CD4-positive, alpha-beta T cell (primary cell): ENCODE measurements around the gene ZNF74. TPM values are rescaled to one million over a fixed set of nuclear protein-coding genes. Genes with fewer than 3 reads are reported as not detected.

Experiments used
- ATAC-seq: fragments of 200-7000 bp; cut with Tn5 transposase; one replicate; pipeline ENCODE4 v1.10.0; 2022; ENCODE audit warnings: mild to moderate bottlenecking; ENCODE audit not compliant: poor library complexity
- CTCF ChIA-PET: fragments of 350-600 bp; sonication (Branson Sonifier 250); formaldehyde crosslinking; loops from one replicate; lab custom pipeline; 2021; ENCODE audit warnings: antibody characterized with exemption, inconsistent platforms; lab: Charles Lee
- POLR2A ChIA-PET: fragments of 350-600 bp; sonication (Branson Sonifier 250); formaldehyde crosslinking; loops from one replicate; lab custom pipeline; 2021; ENCODE audit warnings: antibody characterized with exemption, inconsistent platforms; lab: Charles Lee
- DNase-seq, 14 experiments: peaks; one replicate each; pipeline ENCODE4 v3.0.0-alpha.2; 2013 to 2020; ENCODE audit warnings: mixed read lengths in 2 of 14
- H3K27ac ChIP-seq, 2 donors: one replicate each; pipeline versions ENCODE4 v1.5.1 to v1.7.0; 2013; ENCODE audit warnings: low read length in 2 of 2, low read depth in 1 of 2, mild to moderate bottlenecking in 1 of 2
- H3K27me3 ChIP-seq, 2 experiments: 1 replicate in 1 of 2; 2 replicates in 1 of 2; pipeline versions ENCODE4 v1.6.1 to v1.7.0; 2013; ENCODE audit warnings: low read length in 2 of 2, control low read depth in 1 of 2, mild to moderate bottlenecking in 1 of 2, moderate library complexity in 1 of 2; ENCODE audit not compliant: insufficient read depth in 2 of 2, control insufficient read depth in 1 of 2
- H3K36me3 ChIP-seq: one replicate; pipeline ENCODE4 v1.6.1; 2013; ENCODE audit warnings: low read length, control low read depth; ENCODE audit not compliant: insufficient read depth
- H3K4me1 ChIP-seq: one replicate; pipeline ENCODE4 v1.6.1; 2013; ENCODE audit warnings: low read length, control low read depth; ENCODE audit not compliant: insufficient read depth
- H3K4me3 ChIP-seq: one replicate; pipeline ENCODE4 v1.5.1; 2013; ENCODE audit warnings: mild to moderate bottlenecking, low read length, moderate library complexity
- H3K9me3 ChIP-seq, 2 experiments: 1 replicate in 1 of 2; 2 replicates in 1 of 2; pipeline versions ENCODE4 v1.6.1 to v1.7.0; 2013; ENCODE audit warnings: low read length in 2 of 2, mild to moderate bottlenecking in 2 of 2, control low read depth in 1 of 2, moderate library complexity in 1 of 2; ENCODE audit not compliant: control insufficient read depth in 1 of 2, insufficient read depth in 1 of 2
- H3K27ac Mint-ChIP-seq: one replicate; pipeline ENCODE4 v1.8.0; 2020; ENCODE audit warnings: mixed read lengths
- H3K27me3 Mint-ChIP-seq: one replicate; pipeline ENCODE4 v1.8.0; 2021; ENCODE audit warnings: mixed read lengths
- H3K36me3 Mint-ChIP-seq: one replicate; pipeline ENCODE4 v1.8.0; 2021; ENCODE audit warnings: low read depth, mixed read lengths
- H3K4me1 Mint-ChIP-seq: one replicate; pipeline ENCODE4 v1.8.0; 2021; ENCODE audit warnings: low read depth, mixed read lengths
- H3K4me3 Mint-ChIP-seq: one replicate; pipeline ENCODE4 v1.8.0; 2020; ENCODE audit warnings: mild to moderate bottlenecking, mixed read lengths
- H3K9me3 Mint-ChIP-seq: one replicate; pipeline ENCODE4 v1.8.0; 2020; ENCODE audit warnings: mixed read lengths
- CTCF ChIP-seq: fragments of 200-600 bp; IDR thresholded peaks from one replicate; pipeline ENCODE4 v1.8.0; 2022; ENCODE audit warnings: antibody characterized with exemption, mild to moderate bottlenecking
- intact Hi-C, 2 experiments: fragments of 100-400 bp; cut with DNase I in 1 of 2; cut with micrococcal nuclease in 1 of 2; formaldehyde crosslinking; loops; one replicate each; pipeline versions ENCODE4 v1.15.1 to v1.9.0; 2023 to 2025; cut with DNase I, micrococcal nuclease
- total RNA-seq, 174 experiments: library from RNA in 2 of 174; stranded (reverse) in 2 of 174; gene quantifications; one replicate each; pipeline ENCODE4 v1.2.3 and lab custom pipeline; 2021 to 2026

The ZNF74 gene
- total RNA-seq, 2 experiments from 2014 or later = 1.7 to 2.3 TPM

DNA sequence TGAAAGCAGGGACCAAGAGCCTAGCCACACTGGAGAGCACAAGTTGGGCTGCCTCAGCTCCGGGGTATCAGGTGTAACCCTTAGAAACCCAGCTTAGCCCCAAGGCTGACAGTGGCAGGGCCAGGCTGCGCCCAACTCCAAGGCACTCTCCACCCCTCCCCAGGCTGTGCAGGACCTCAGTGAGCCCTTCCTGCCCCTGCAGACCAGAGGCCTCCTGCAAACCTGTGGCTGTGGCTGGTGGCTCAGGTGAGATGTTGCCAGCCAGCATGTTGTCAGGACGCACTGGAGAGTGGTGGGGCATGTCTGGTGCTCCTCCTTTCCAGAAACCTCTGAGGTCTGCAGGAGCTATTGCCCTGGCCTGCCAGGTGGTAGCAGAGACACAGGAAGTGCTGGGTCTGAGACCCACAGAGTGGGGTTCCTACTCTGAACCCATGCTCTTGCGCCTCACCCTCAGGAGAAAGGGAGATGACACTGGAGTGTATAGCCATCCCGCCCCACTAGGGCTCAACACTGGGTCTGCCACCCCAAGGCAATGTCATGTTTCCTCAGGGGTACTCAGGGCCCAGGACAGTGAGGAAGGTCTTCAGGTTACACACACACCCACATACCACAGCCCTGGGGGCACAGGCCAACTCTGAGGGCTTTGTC, 46.1 kb downstream of the ZNF74 start:
- ATAC-seq (no peak), DNase-seq (peak in 1 of 14 experiments; percentile 8)
- CTCF ChIA-PET = no interaction called here
- no peaks in the 10 kb centered on the region for H3K9me3 Mint-ChIP-seq
- no peak overlapping the region for H3K27ac Mint-ChIP-seq
- no peak overlapping the region for H3K4me3 Mint-ChIP-seq
- H3K36me3 ChIP-seq = peaks cover 27% of the 10 kb centered on the region
- peaks cover 0 to 8% of the 10 kb centered on the region in 2 experiments for H3K9me3 ChIP-seq
- peaks cover 29% of the 10 kb centered on the region for H3K27me3 Mint-ChIP-seq
- peaks cover 34% of the 10 kb centered on the region for H3K36me3 Mint-ChIP-seq
- TF ChIP-seq CTCF = no peak
- H3K4me3 ChIP-seq = no peak overlapping the region
- intact Hi-C loops = no loop called here
- POLR2A ChIA-PET = interaction anchor here (1.9 kb wide), 1 partner anchor 24 kb away, joined by 5 read pairs; no protein-coding TSS in a partner anchor
- H3K4me1 Mint-ChIP-seq = peaks cover 18% of the 10 kb centered on the region
- H3K27me3 ChIP-seq = peaks cover 29 to 31% of the 10 kb centered on the region in 2 experiments
- H3K27ac ChIP-seq = no peak overlapping the region
- peaks cover 26% of the 10 kb centered on the region for H3K4me1 ChIP-seq

DNA sequence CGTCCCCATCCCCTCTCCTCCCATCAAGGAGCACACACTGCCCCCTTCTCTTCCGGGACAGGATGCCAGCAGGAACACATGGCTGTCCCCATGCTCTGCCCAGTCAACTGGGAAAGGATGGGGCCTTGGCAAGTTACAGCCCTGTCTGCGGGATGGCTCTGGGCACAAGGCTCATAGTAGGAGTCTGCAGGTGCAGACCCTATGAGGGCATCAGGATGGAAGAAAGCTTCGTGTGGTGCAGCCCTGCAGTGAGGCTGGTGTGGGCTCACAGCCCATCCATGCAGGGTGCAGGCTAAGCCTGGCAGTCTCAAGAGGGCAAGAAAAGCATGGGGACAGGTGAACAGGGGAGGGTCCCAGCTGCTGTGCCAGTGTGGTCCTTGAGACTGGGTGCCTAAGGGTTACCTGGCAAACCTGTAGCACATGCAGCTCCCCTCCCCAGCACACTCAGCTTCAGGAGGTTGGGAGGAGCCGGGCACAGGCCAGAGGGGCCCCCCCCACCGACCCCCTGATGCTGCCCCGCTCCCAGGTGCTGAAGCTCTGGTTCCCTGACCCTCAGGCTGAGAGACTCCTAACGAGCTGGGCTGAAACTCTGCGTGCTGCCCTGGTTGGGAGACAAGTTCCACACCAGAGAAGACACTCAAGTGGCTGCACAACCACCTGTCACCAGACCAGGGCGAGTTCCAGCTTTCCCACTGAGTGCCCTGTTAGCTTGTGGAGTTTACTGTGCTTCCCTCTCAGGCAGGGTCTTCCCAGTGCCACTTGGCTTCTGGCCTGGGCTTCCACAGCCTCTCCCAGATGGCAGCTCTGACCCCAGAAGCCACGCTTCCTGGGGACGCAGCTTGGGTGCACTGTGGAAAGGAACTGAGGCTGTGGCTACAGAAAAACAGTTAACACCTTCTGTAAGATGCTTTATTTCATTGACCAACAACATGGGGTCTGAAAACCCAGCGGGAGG, 47.0 kb downstream of the ZNF74 start:
- POLR2A ChIA-PET = interaction anchor here (1.9 kb wide), 1 partner anchor 23 kb away, joined by 5 read pairs; no protein-coding TSS in a partner anchor

More for the DNA sequence above, 47.0 kb downstream of the ZNF74 start:
- peaks cover 35% of the 10 kb centered on the region for H3K36me3 Mint-ChIP-seq
- no peak overlapping the region for H3K27ac Mint-ChIP-seq
- H3K4me1 Mint-ChIP-seq = peaks cover 18% of the 10 kb centered on the region
- intact Hi-C loops = no loop called here
- ATAC-seq = no peak
- Histone ChIP-seq H3K9me3 (peaks cover 0 to 8% of the 10 kb centered on the region in 2 experiments), H3K36me3 (peaks cover 33% of the 10 kb centered on the region), H3K4me3 (no peak overlapping the region), H3K4me1 (peaks cover 22% of the 10 kb centered on the region), H3K27ac (no peak overlapping the region), H3K27me3 (peaks cover 21 to 22% of the 10 kb centered on the region in 2 experiments)
- H3K27me3 Mint-ChIP-seq = peaks cover 20% of the 10 kb centered on the region
- H3K9me3 Mint-ChIP-seq = no peaks in the 10 kb centered on the region
- peak in 1 of 14 experiments; percentile 28 for DNase-seq
- CTCF ChIA-PET = no interaction called here
- no peak overlapping the region for H3K4me3 Mint-ChIP-seq
- TF ChIP-seq CTCF = no peak
